ENCODE data around the gene SPOCK3. TPM values are rescaled to one million over a fixed set of nuclear protein-coding genes. Genes with fewer than 3 reads are reported as not detected.

The SPOCK3 gene
- total RNA-seq, 1 experiment from 2014 or later = 0.24 TPM

- TF ChIP-seq ATF3 (CRISPR knock-in tag; conservative IDR thresholded peaks at IDR 0.05) (no peak), ZNF281 (CRISPR knock-in tag; IDR thresholded peaks at IDR 0.05) (no peak), ZNF263 (CRISPR knock-in tag; IDR thresholded peaks at IDR 0.05; ENCODE audit: low read depth) (no peak), ERG (CRISPR knock-in tag; IDR thresholded peaks at IDR 0.05) (no peak)
Observed at GRCh38 chr4:167084321-167084720, 150.0 kb downstream of the SPOCK3 start (continued).

GRCh38 chr4:167079762-167080161, 154.5 kb downstream of the SPOCK3 start:
- H3K4me1 Mint-ChIP-seq = peaks cover 12% of the 10 kb centered on the region
- H3K36me3 Mint-ChIP-seq = no peaks in the 10 kb centered on the region
- ChIA-PET POLR2A (no interaction called here), CTCF (no interaction called here)
- H3K4me3 Mint-ChIP-seq = no peak overlapping the region
- TF ChIP-seq ZMAT4 (CRISPR knock-in tag; IDR thresholded peaks at IDR 0.05) (no peak), CDX4 (CRISPR knock-in tag; IDR thresholded peaks at IDR 0.05; ENCODE audit: borderline replicate concordance) (no peak), ATF1 (CRISPR knock-in tag; IDR thresholded peaks at IDR 0.05) (no peak), ARID4B (CRISPR knock-in tag; IDR thresholded peaks at IDR 0.05; ENCODE audit: borderline replicate concordance) (no peak), USF1 (CRISPR knock-in tag; IDR thresholded peaks at IDR 0.05) (no peak), ETV6 (CRISPR knock-in tag; IDR thresholded peaks at IDR 0.05) (no peak), KAT7 (CRISPR knock-in tag; IDR thresholded peaks at IDR 0.05; ENCODE audit: borderline replicate concordance) (no peak), ATF3 (CRISPR knock-in tag; conservative IDR thresholded peaks at IDR 0.05) (no peak), RELA (CRISPR knock-in tag; IDR thresholded peaks at IDR 0.05; ENCODE audit: borderline replicate concordance) (no peak), SOX15 (CRISPR knock-in tag; IDR thresholded peaks at IDR 0.05) (no peak), ATF6 (CRISPR knock-in tag; IDR thresholded peaks at IDR 0.05) (no peak), NR2C2 (CRISPR knock-in tag; IDR thresholded peaks at IDR 0.05) (no peak), TCF7 (CRISPR knock-in tag; IDR thresholded peaks at IDR 0.05; ENCODE audit: low read depth) (no peak)
- H3K9me3 Mint-ChIP-seq = no peaks in the 10 kb centered on the region
- no peaks in the 10 kb centered on the region; the same call in 1 of the 2 replicates for H3K27me3 Mint-ChIP-seq (ENCODE audit: low read depth)
- ATAC-seq = no peak
- no peak for DNase-seq (ENCODE audit: low spot score)
- no peak overlapping the region for H3K27ac Mint-ChIP-seq

Measured in WTC11 (cell line).